ENCODE results near the gene RPS14. TPM values are rescaled to one million over a fixed set of nuclear protein-coding genes. Genes with fewer than 3 reads are reported as not detected.

The RPS14 gene
- total RNA-seq, 4 donors from 2014 or later = 1,098 to 4,026 (median 2,484) TPM

- H3K27me3 ChIP-seq = no peaks in the 10 kb centered on the region
- no peaks in the 10 kb centered on the region for H3K4me1 ChIP-seq
- H3K4me3 ChIP-seq = no peak overlapping the region
- intact Hi-C loops (cut with DNase I) = no loop called here
- WGBS, 2 donors = 84 to 86% methylated on average over 10 to 13 of the region's 13 CpGs
- H3K9me3 ChIP-seq = no peaks in the 10 kb centered on the region
- H3K27ac ChIP-seq = no peak overlapping the region
- DNase-seq = no peak
- peaks cover 24 to 100% (median 30%) of the 10 kb centered on the region in 3 donors for H3K36me3 ChIP-seq
- TF ChIP-seq POLR2A (IDR thresholded peaks at IDR 0.05) = no peak
- TF ChIP-seq, protein P1, sequence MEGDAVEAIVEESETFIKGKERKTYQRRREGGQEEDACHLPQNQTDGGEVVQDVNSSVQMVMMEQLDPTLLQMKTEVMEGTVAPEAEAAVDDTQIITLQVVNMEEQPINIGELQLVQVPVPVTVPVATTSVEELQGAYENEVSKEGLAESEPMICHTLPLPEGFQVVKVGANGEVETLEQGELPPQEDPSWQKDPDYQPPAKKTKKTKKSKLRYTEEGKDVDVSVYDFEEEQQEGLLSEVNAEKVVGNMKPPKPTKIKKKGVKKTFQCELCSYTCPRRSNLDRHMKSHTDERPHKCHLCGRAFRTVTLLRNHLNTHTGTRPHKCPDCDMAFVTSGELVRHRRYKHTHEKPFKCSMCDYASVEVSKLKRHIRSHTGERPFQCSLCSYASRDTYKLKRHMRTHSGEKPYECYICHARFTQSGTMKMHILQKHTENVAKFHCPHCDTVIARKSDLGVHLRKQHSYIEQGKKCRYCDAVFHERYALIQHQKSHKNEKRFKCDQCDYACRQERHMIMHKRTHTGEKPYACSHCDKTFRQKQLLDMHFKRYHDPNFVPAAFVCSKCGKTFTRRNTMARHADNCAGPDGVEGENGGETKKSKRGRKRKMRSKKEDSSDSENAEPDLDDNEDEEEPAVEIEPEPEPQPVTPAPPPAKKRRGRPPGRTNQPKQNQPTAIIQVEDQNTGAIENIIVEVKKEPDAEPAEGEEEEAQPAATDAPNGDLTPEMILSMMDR (IDR thresholded peaks at IDR 0.05) = no peak
These were observed 51.5 kb downstream of the RPS14 start for GRCh38 chr5:150397782-150398721.

DNA sequence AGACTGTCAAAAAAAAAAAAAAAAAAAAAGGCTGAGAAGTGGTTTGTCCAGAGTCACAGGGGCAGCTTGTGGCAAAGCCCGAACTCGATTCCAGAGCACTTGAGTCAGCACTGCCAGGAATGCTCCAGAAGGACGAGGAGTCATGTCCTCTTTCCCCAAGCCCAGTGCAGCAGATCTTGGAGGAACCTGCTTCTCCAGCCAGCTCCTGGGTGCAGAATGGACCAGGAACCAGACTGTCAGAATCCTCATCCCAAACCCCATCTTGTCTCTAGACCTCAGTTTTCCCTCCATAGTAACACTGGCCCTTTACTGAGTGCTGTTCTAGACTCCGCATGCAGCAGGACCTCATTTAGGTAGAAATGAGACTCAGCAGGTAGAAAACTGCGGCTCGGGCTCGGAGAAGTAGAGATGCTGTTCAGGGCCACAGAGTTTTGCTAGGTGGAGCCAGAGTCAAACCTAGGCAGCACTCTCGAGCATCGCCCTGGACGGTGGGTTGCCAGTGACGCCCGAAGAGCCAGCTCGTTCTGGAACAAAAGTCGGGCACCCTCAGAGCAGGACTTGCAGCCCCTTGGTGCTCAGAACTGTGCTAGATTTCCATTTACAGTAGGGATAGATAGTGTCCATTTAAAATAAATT is 52.3 kb downstream of the RPS14 start:
- H3K4me1 ChIP-seq = no peaks in the 10 kb centered on the region
- no peaks in the 10 kb centered on the region for H3K27me3 ChIP-seq
- WGBS, 2 donors = 82 to 83% methylated on average over 6 to 12 of the region's 14 CpGs
- no peak overlapping the region for H3K4me3 ChIP-seq
- TF ChIP-seq, protein P1 (IDR thresholded peaks at IDR 0.05) = no peak
- no peak for TF ChIP-seq POLR2A (IDR thresholded peaks at IDR 0.05)
- intact Hi-C loops (cut with DNase I) = no loop called here
- H3K9me3 ChIP-seq = no peaks in the 10 kb centered on the region
- H3K27ac ChIP-seq = no peak overlapping the region
- DNase-seq = no peak
- H3K36me3 ChIP-seq = peaks cover 17 to 100% (median 36%) of the 10 kb centered on the region in 3 donors

DNA sequence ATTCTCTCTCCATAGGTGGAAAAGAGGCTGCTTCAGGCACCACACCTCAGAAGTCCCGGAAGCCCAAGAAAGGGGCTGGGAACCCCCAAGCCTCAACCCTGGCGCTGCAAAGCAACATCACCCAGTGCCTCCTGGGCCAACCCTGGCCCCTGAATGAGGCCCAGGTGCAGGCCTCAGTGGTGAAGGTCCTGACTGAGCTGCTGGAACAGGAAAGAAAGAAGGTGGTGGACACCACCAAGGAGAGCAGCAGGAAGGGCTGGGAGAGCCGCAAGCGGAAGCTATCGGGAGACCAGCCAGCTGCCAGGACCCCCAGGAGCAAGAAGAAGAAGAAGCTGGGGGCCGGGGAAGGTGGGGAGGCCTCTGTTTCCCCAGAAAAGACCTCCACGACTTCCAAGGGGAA is 53.3 kb downstream of the RPS14 start:
- Histone ChIP-seq H3K4me3 (no peak overlapping the region), H3K9me3 (no peaks in the 10 kb centered on the region), H3K4me1 (no peaks in the 10 kb centered on the region), H3K36me3 (peaks cover 17 to 100% (median 44%) of the 10 kb centered on the region in 3 donors), H3K27me3 (no peaks in the 10 kb centered on the region), H3K27ac (no peak overlapping the region)
- TF ChIP-seq POLR2A (IDR thresholded peaks at IDR 0.05) = no peak
- TF ChIP-seq, protein P1 (IDR thresholded peaks at IDR 0.05) = no peak
- WGBS, 2 donors = 83 to 95% methylated on average over 6 of the region's 7 CpGs
- intact Hi-C loops (cut with DNase I) = no loop called here
- no peak for DNase-seq

DNA sequence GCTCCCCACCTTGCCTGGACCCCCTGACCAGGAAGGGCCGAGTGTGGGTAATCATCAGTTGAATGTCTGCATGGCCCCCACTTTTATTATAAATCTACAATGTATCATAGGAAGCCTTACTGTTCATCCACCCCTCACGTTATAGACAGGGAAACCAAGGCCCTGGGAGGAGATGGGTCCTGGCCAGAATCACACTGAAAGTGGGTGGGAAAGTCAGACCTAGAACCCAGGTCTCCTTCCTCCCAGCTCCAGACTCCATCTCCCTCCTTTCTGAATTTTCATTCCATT is 53.9 kb downstream of the RPS14 start:
- TF ChIP-seq, protein P1 (IDR thresholded peaks at IDR 0.05) = no peak
- no peak for TF ChIP-seq POLR2A (IDR thresholded peaks at IDR 0.05)
- no peaks in the 10 kb centered on the region for H3K27me3 ChIP-seq
- no peaks in the 10 kb centered on the region for H3K9me3 ChIP-seq
- no peak for DNase-seq
- H3K27ac ChIP-seq = no peak overlapping the region
- H3K4me3 ChIP-seq = no peak overlapping the region
- WGBS, 2 donors = 71 to 72% methylated on average over 2 of the region's 2 CpGs
- no peaks in the 10 kb centered on the region for H3K4me1 ChIP-seq
- peaks cover 17 to 100% (median 42%) of the 10 kb centered on the region in 3 donors for H3K36me3 ChIP-seq
- intact Hi-C loops (cut with DNase I) = no loop called here

Data from esophagus squamous epithelium (tissue), 5 donors.